Astrocyte (in vitro differentiated cells and primary cell): ENCODE results near the gene NUP50. TPM values are rescaled to one million over a fixed set of nuclear protein-coding genes. Genes with fewer than 3 reads are reported as not detected.
A peak's percentile ranks its signal among the peaks of the same experiment; 100 is the strongest.

Source experiments
- DNase-seq: peaks from one replicate; pipeline ENCODE4 v3.0.0-alpha.2; 2010; ENCODE audit warnings: low read depth
- FAIRE-seq: peaks from 2 replicates; lab custom pipeline; 2011; peaks lifted over from hg19 to GRCh38; lab: Jason Lieb, UNC
- H2AFZ ChIP-seq: 2 replicates; pipeline ENCODE4 v1.6.0; 2012; ENCODE audit warnings: low read depth, low read length, inconsistent platforms
- H3K27ac ChIP-seq: 2 replicates; pipeline ENCODE4 v1.5.1; 2011; ENCODE audit warnings: low read depth, low read length, inconsistent platforms
- H3K27me3 ChIP-seq: 2 replicates; pipeline ENCODE4 v1.6.0; 2011; ENCODE audit warnings: low read length, inconsistent platforms; ENCODE audit not compliant: insufficient read depth
- H3K36me3 ChIP-seq: 2 replicates; pipeline ENCODE4 v1.5.1; 2011; ENCODE audit warnings: low read length, inconsistent platforms; ENCODE audit not compliant: insufficient read depth
- H3K4me1 ChIP-seq: 2 replicates; pipeline ENCODE4 v1.5.1; 2011; ENCODE audit warnings: low read length, inconsistent platforms; ENCODE audit not compliant: insufficient read depth
- H3K4me2 ChIP-seq: 2 replicates; pipeline ENCODE4 v1.6.0; 2012; ENCODE audit warnings: low read length, inconsistent platforms
- H3K4me3 ChIP-seq: 2 replicates; pipeline ENCODE4 v1.5.1; 2011; ENCODE audit warnings: low read depth, mild to moderate bottlenecking, low read length, inconsistent platforms; ENCODE audit not compliant: insufficient read depth
- H3K79me2 ChIP-seq: 2 replicates; pipeline ENCODE4 v1.6.0; 2012; ENCODE audit warnings: mild to moderate bottlenecking, low read length, inconsistent platforms; ENCODE audit not compliant: insufficient read depth
- H3K9ac ChIP-seq: 2 replicates; pipeline ENCODE4 v1.6.0; 2012; ENCODE audit warnings: mild to moderate bottlenecking, low read length, inconsistent platforms
- H3K9me3 ChIP-seq: 2 replicates; pipeline ENCODE4 v1.5.1; 2012; ENCODE audit warnings: low read depth, mild to moderate bottlenecking, low read length, inconsistent platforms; ENCODE audit not compliant: insufficient read depth
- H4K20me1 ChIP-seq: 2 replicates; pipeline ENCODE4 v1.6.0; 2012; ENCODE audit warnings: low read length, inconsistent platforms; ENCODE audit not compliant: insufficient read depth
- H3K27ac Mint-ChIP-seq: one replicate; pipeline ENCODE4 v1.8.0; 2021; ENCODE audit warnings: mild to moderate bottlenecking, mixed read lengths; ENCODE audit not compliant: unreplicated experiment
- H3K27me3 Mint-ChIP-seq: one replicate; pipeline ENCODE4 v1.8.0; 2021; ENCODE audit warnings: low read depth, mixed read lengths; ENCODE audit not compliant: unreplicated experiment
- H3K36me3 Mint-ChIP-seq: one replicate; pipeline ENCODE4 v1.8.0; 2021; ENCODE audit warnings: low read depth, mixed read lengths; ENCODE audit not compliant: unreplicated experiment
- H3K4me1 Mint-ChIP-seq: one replicate; pipeline ENCODE4 v1.8.0; 2021; ENCODE audit warnings: low read depth, mixed read lengths; ENCODE audit not compliant: unreplicated experiment
- H3K4me3 Mint-ChIP-seq: one replicate; pipeline ENCODE4 v1.8.0; 2021; ENCODE audit warnings: mild to moderate bottlenecking, moderate library complexity, mixed read lengths; ENCODE audit not compliant: unreplicated experiment
- H3K9me3 Mint-ChIP-seq: one replicate; pipeline ENCODE4 v1.8.0; 2021; ENCODE audit warnings: mild to moderate bottlenecking, mixed read lengths; ENCODE audit not compliant: unreplicated experiment
- EZH2 ChIP-seq: IDR thresholded peaks from 2 replicates; pipeline ENCODE4 v1.6.1; 2012; ENCODE audit warnings: mild to moderate bottlenecking, low read length, inconsistent platforms; ENCODE audit not compliant: insufficient read depth
- total RNA-seq: library from RNA; stranded (reverse); gene quantifications from 2 replicates; pipeline ENCODE4 v1.2.1, GENCODE V29; 2021
- TF ChIP-seq, protein P1 (sequence below): IDR thresholded peaks from 2 replicates; pipeline ENCODE4 v1.5.1; 2011; ENCODE audit warnings: low read depth, mild to moderate bottlenecking, inconsistent platforms, low read length, moderate library complexity; ENCODE audit not compliant: insufficient read depth

The NUP50 gene
- total RNA-seq, 1 donor from 2014 or later: 56.4 TPM

DNA sequence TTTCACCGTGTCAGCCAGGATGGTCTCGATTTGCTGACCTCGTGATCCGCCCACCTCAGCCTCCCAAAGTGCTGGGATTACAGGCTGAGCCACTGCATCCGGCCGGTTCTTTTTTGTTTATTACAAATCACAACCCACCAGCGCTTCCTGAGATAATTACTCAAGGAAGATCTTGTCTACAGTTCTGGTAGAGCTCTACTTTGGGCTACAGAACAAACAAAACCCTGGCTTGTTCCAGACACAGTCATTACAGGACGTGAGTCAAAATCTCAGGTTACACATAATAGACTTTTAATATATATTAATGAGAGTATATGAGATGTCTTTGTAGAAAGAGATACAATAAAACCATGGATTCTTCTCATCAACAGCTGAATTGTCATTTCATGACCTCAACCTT, 42.8 kb upstream of the NUP50 start:
- no peak for FAIRE-seq

DNA sequence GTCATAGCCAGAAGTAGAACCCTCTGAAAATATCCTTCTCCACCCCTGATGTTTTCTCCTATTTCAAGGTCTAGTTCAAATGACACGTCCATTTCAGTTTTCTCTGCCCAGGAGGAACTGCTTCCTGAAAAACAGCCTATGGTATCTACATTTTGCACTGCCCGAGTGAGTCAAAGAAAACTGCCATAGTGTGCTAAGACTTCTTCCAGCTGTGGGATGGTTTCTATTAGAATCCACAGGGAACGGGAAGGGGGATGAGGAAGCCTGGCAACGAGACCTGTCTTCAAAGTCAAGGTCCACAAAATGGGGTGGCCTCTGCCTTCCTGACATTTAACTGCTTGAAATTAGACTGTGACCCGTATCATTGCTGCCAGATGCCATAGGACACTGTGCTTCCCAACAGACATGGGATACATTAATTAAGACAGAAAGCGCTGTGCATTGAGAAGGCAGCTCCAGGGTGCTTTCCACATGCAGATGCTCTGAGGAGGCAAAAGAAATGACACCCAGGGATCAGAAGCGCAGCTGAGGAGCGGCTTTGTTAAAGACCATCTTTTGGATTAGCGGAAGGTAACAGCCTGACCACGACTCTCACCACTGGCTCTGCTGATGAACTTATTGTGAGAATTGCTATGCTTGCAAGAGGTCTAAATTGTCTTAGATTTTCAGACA, 39.4 kb upstream of the NUP50 start:
- no peak overlapping the region for H3K4me3 Mint-ChIP-seq
- no peak overlapping the region for H3K4me3 ChIP-seq
- TF ChIP-seq, protein P1, sequence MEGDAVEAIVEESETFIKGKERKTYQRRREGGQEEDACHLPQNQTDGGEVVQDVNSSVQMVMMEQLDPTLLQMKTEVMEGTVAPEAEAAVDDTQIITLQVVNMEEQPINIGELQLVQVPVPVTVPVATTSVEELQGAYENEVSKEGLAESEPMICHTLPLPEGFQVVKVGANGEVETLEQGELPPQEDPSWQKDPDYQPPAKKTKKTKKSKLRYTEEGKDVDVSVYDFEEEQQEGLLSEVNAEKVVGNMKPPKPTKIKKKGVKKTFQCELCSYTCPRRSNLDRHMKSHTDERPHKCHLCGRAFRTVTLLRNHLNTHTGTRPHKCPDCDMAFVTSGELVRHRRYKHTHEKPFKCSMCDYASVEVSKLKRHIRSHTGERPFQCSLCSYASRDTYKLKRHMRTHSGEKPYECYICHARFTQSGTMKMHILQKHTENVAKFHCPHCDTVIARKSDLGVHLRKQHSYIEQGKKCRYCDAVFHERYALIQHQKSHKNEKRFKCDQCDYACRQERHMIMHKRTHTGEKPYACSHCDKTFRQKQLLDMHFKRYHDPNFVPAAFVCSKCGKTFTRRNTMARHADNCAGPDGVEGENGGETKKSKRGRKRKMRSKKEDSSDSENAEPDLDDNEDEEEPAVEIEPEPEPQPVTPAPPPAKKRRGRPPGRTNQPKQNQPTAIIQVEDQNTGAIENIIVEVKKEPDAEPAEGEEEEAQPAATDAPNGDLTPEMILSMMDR: no peak
- TF ChIP-seq EZH2: no peak
- no peak overlapping the region for H3K9ac ChIP-seq
- no peak overlapping the region for H3K4me2 ChIP-seq
- no peaks in the 10 kb centered on the region for H3K36me3 ChIP-seq
- H3K36me3 Mint-ChIP-seq: no peaks in the 10 kb centered on the region
- H3K79me2 ChIP-seq: no peaks in the 10 kb centered on the region
- peaks cover 27% of the 10 kb centered on the region for H3K4me1 ChIP-seq
- DNase-seq: no peak
- no peaks in the 10 kb centered on the region for H3K9me3 ChIP-seq
- no peak overlapping the region for H3K27ac Mint-ChIP-seq
- peaks cover 2% of the 10 kb centered on the region for H3K27me3 ChIP-seq
- H3K4me1 Mint-ChIP-seq: peaks cover 17% of the 10 kb centered on the region
- H3K27ac ChIP-seq: no peak overlapping the region
- H2AFZ ChIP-seq: no peak overlapping the region
- no peaks in the 10 kb centered on the region for H3K27me3 Mint-ChIP-seq
- no peaks in the 10 kb centered on the region for H3K9me3 Mint-ChIP-seq
- FAIRE-seq: no peak
- H4K20me1 ChIP-seq: no peaks in the 10 kb centered on the region

More for the DNA sequence above, 42.8 kb upstream of the NUP50 start:
- no peak overlapping the region for H3K4me3 Mint-ChIP-seq
- H3K27me3 Mint-ChIP-seq: no peaks in the 10 kb centered on the region
- Histone ChIP-seq H3K9me3 (no peaks in the 10 kb centered on the region), H3K4me2 (no peak overlapping the region), H3K4me1 (peaks cover 12% of the 10 kb centered on the region), H4K20me1 (no peaks in the 10 kb centered on the region), H2AFZ (no peak overlapping the region), H3K4me3 (no peak overlapping the region), H3K9ac (no peak overlapping the region), H3K27me3 (peaks cover 2% of the 10 kb centered on the region), H3K79me2 (no peaks in the 10 kb centered on the region), H3K27ac (no peak overlapping the region), H3K36me3 (no peaks in the 10 kb centered on the region)
- H3K36me3 Mint-ChIP-seq: no peaks in the 10 kb centered on the region
- DNase-seq: no peak
- H3K9me3 Mint-ChIP-seq: no peaks in the 10 kb centered on the region
- TF ChIP-seq, protein P1: no peak
- TF ChIP-seq EZH2: no peak
- no peak overlapping the region for H3K27ac Mint-ChIP-seq
- peaks cover 9% of the 10 kb centered on the region for H3K4me1 Mint-ChIP-seq

DNA sequence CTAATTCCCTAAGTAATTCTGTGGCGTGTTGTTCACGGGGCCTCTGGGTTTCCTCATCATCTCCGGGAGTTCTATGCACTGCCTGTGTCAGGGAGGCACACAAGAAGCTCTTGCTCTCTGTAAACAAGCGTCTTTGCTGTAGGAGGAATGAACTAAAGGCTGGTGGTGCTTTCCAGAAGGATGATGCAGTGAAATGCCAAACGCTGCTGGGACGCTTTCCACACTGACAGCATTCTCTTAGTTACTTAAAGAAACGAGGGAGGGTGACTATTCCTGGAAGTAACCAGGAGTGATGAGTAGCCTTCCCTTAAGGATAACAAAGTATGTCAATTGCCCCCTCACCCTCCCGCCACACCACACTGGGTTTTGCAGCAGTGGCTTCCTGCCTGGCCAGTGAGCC, 38.5 kb upstream of the NUP50 start:
- Histone ChIP-seq H3K4me1 (peaks cover 27% of the 10 kb centered on the region), H3K79me2 (no peaks in the 10 kb centered on the region), H3K27me3 (peaks cover 2% of the 10 kb centered on the region), H3K9ac (peak overlapping the region; percentile 51), H3K27ac (no peak overlapping the region), H3K4me2 (peak overlapping the region; percentile 79), H4K20me1 (no peaks in the 10 kb centered on the region), H3K36me3 (no peaks in the 10 kb centered on the region), H2AFZ (peak overlapping the region; percentile 47), H3K9me3 (no peaks in the 10 kb centered on the region), H3K4me3 (no peak overlapping the region)
- Mint-ChIP-seq H3K4me1 (peaks cover 17% of the 10 kb centered on the region), H3K36me3 (no peaks in the 10 kb centered on the region), H3K4me3 (no peak overlapping the region), H3K9me3 (no peaks in the 10 kb centered on the region), H3K27me3 (no peaks in the 10 kb centered on the region), H3K27ac (no peak overlapping the region)
- FAIRE-seq (no peak), DNase-seq (peak; percentile 57)
- TF ChIP-seq, protein P1: no peak
- no peak for TF ChIP-seq EZH2
